Progenitor cell of endocrine pancreas (in vitro differentiated cells): ENCODE data around the gene SFT2D2. TPM values are rescaled to one million over a fixed set of nuclear protein-coding genes. Genes with fewer than 3 reads are reported as not detected.

Experiments
- DNase-seq: peaks from one replicate; pipeline ENCODE4 v3.0.0; 2021; ENCODE audit warnings: low spot score; ENCODE audit not compliant: unreplicated experiment
- H3K27ac Mint-ChIP-seq: 2 replicates; pipeline ENCODE4 v1.8.0; 2021; ENCODE audit warnings: mild to moderate bottlenecking, moderate library complexity, mixed read lengths
- H3K27me3 Mint-ChIP-seq: 2 replicates; pipeline ENCODE4 v1.8.0; 2021; ENCODE audit warnings: mixed read lengths
- H3K36me3 Mint-ChIP-seq: 2 replicates; pipeline ENCODE4 v1.8.0; 2022; ENCODE audit warnings: mixed read lengths; ENCODE audit not compliant: insufficient read depth
- H3K4me1 Mint-ChIP-seq: 2 replicates; pipeline ENCODE4 v1.8.0; 2021; ENCODE audit warnings: low read depth, mixed read lengths
- H3K4me3 Mint-ChIP-seq: 2 replicates; pipeline ENCODE4 v1.8.0; 2021; ENCODE audit warnings: low read depth, mild to moderate bottlenecking, moderate library complexity, mixed read lengths
- H3K9me3 Mint-ChIP-seq: 2 replicates; pipeline ENCODE4 v1.8.0; 2021; ENCODE audit warnings: low read depth, mixed read lengths
- total RNA-seq: library from RNA; stranded (reverse); gene quantifications from 2 replicates; pipeline ENCODE4 v1.2.1, GENCODE V29; 2021
- TF ChIP-seq, protein P1 (sequence below): fragments of 200-600 bp; sonication (generic); IDR thresholded peaks from one replicate; pipeline ENCODE4 v1.5.0; 2021; ENCODE audit warnings: antibody characterized with exemption, mild to moderate bottlenecking; ENCODE audit not compliant: unreplicated experiment

Gene SFT2D2
- total RNA-seq, 1 donor from 2014 or later: 58.7 TPM

DNA sequence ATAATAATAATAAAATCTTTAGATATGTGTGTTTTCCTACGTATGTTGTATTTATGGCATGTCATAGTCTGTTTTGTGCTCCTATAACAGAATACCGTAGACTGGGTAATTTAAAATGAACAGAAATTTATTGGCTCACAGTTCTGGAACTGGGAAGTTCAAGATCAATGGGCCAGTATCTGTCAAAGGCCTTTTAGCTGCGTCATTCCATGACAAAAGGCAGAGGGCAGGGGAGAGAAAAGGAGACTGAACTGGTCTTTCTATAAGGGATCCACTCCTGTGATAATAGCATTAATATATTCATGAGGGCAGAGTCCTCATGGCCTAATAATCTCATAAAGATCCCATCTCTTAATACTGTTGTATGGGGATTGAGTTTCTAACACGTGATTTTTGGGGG lies 7.1 kb upstream of the SFT2D2 start:
- Mint-ChIP-seq H3K27ac (no peak overlapping the region), H3K27me3 (peaks cover 6% of the 10 kb centered on the region), H3K4me3 (no peak overlapping the region), H3K9me3 (peaks cover 7% of the 10 kb centered on the region), H3K4me1 (no peaks in the 10 kb centered on the region), H3K36me3 (no peaks in the 10 kb centered on the region)
- DNase-seq: no peak
- TF ChIP-seq, protein P1, sequence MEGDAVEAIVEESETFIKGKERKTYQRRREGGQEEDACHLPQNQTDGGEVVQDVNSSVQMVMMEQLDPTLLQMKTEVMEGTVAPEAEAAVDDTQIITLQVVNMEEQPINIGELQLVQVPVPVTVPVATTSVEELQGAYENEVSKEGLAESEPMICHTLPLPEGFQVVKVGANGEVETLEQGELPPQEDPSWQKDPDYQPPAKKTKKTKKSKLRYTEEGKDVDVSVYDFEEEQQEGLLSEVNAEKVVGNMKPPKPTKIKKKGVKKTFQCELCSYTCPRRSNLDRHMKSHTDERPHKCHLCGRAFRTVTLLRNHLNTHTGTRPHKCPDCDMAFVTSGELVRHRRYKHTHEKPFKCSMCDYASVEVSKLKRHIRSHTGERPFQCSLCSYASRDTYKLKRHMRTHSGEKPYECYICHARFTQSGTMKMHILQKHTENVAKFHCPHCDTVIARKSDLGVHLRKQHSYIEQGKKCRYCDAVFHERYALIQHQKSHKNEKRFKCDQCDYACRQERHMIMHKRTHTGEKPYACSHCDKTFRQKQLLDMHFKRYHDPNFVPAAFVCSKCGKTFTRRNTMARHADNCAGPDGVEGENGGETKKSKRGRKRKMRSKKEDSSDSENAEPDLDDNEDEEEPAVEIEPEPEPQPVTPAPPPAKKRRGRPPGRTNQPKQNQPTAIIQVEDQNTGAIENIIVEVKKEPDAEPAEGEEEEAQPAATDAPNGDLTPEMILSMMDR: no peak

DNA sequence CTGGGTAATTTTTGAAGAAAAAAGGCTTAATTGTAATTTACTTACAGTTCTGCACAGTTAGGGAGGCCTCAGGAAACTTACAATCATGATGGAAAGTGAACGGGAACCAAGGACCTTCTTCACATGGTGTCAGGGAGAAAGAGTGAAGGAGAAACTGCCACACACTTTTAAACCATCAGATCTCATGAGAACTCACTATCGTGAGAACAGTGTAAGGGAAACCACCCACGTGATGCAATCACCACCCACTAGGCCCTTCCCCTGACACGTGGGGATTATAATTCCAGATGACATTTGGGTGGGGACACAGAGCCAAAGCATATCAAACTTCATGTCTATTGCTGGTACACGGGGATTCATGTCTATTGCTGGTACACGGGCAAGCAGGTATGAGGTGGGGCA lies 5.3 kb upstream of the SFT2D2 start:
- peaks cover 9% of the 10 kb centered on the region for H3K9me3 Mint-ChIP-seq
- DNase-seq: no peak
- peaks cover 4% of the 10 kb centered on the region for H3K4me1 Mint-ChIP-seq
- no peak overlapping the region for H3K27ac Mint-ChIP-seq
- H3K27me3 Mint-ChIP-seq: peaks cover 6% of the 10 kb centered on the region
- TF ChIP-seq, protein P1: no peak
- H3K36me3 Mint-ChIP-seq: no peaks in the 10 kb centered on the region
- H3K4me3 Mint-ChIP-seq: no peak overlapping the region

DNA sequence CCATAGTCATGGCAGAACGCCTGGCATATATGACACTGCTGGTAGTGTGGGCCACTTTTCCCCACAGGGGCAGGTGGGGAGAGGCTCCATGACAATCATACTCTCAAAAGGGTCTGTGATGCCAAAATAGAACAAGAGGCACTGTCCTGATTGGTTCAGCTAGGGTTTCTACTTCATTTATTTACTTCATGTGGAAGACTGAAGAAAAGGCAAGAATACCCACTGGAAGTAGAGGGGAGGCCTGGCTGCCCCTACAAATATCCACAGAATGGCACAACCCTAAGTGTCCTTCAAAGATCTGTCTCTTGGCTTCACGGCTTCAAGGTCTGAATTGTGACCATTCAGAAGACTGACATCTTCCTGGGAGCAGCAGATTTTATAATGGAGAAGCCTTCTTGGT lies 4.5 kb upstream of the SFT2D2 start:
- Mint-ChIP-seq H3K9me3 (peaks cover 9% of the 10 kb centered on the region), H3K4me1 (peaks cover 4% of the 10 kb centered on the region), H3K27me3 (peaks cover 6% of the 10 kb centered on the region), H3K27ac (no peak overlapping the region), H3K36me3 (no peaks in the 10 kb centered on the region), H3K4me3 (no peak overlapping the region)
- DNase-seq: no peak
- TF ChIP-seq, protein P1: no peak

DNA sequence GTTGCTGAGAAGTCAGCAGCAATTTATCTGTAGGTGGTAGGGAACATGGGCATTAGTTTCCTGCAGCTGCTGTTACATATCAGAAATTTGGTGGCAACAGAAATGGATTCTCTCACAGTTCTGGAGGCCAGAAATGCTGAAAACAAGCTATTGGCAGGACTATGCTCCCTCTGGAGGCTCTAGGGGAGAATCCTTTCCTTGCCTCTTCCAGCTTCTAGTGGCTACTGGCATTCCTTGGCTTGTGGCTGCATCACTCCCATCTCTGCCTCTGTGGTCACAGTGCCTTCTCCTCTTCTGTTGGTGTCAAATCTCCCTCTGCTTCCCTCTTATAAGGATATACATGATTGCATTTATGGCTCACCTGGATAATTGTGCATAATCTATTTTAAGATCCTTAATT lies 2.5 kb upstream of the SFT2D2 start:
- H3K4me3 Mint-ChIP-seq: no peak overlapping the region
- H3K9me3 Mint-ChIP-seq: peaks cover 9% of the 10 kb centered on the region
- H3K27me3 Mint-ChIP-seq: peaks cover 6% of the 10 kb centered on the region
- no peak for DNase-seq
- TF ChIP-seq, protein P1: no peak
- no peak overlapping the region for H3K27ac Mint-ChIP-seq
- H3K36me3 Mint-ChIP-seq: no peaks in the 10 kb centered on the region
- peaks cover 15% of the 10 kb centered on the region for H3K4me1 Mint-ChIP-seq

DNA sequence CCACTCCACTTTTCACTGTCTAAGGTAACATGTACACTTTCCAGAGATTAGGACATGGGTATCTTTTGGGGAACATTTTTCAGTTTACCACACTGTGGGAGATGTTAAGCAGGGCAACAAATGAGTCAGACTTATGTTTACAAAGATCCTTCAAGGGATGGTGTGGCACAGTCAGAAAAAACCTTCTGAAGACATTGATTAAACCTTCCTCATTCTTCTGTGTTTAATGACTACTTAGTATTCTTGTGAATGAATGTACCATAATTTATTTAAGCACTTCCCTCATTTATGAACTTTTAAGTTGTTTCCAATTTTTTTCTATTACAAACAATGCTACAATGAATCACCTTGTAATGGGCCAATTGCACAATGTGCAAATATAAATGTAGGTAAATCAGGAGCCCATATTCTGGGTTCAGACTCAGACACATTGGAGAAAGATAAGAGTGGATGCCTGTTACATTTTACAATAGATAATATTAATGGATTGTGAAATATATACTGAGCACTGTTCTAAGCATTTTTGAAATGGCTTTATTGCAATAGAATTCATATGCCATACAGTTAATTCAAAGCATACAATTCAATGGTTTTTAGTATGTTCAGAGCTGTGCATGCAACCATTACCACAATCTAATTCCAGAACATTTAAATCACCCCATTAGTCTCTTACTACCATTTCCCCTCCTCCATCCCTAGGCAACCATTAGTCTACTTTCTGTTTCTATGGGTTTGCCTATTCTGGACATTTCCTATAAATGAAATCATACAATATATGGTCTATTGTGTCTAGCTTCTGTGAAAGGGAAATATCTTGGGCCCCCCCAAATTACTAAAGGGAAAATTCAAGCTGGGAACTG lies 1.9 kb upstream of the SFT2D2 start:
- Mint-ChIP-seq H3K27ac (no peak overlapping the region), H3K9me3 (peaks cover 9% of the 10 kb centered on the region), H3K4me3 (no peak overlapping the region), H3K27me3 (peaks cover 6% of the 10 kb centered on the region), H3K36me3 (peaks cover under 1% of the 10 kb centered on the region), H3K4me1 (peaks cover 15% of the 10 kb centered on the region)
- TF ChIP-seq, protein P1: no peak
- no peak for DNase-seq
